HG02938 (cell line): ENCODE data around the gene KCNK2.
A peak's percentile ranks its signal among the peaks of the same experiment; 100 is the strongest.

Experiments
- ATAC-seq: cut with Tn5 transposase; IDR thresholded peaks from one replicate; pipeline ENCODE4 v1.9.1; 2021; ENCODE audit warnings: mild to moderate bottlenecking, moderate library complexity; ENCODE audit not compliant: unreplicated experiment

Gene KCNK2, protein sequence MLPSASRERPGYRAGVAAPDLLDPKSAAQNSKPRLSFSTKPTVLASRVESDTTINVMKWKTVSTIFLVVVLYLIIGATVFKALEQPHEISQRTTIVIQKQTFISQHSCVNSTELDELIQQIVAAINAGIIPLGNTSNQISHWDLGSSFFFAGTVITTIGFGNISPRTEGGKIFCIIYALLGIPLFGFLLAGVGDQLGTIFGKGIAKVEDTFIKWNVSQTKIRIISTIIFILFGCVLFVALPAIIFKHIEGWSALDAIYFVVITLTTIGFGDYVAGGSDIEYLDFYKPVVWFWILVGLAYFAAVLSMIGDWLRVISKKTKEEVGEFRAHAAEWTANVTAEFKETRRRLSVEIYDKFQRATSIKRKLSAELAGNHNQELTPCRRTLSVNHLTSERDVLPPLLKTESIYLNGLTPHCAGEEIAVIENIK

DNA sequence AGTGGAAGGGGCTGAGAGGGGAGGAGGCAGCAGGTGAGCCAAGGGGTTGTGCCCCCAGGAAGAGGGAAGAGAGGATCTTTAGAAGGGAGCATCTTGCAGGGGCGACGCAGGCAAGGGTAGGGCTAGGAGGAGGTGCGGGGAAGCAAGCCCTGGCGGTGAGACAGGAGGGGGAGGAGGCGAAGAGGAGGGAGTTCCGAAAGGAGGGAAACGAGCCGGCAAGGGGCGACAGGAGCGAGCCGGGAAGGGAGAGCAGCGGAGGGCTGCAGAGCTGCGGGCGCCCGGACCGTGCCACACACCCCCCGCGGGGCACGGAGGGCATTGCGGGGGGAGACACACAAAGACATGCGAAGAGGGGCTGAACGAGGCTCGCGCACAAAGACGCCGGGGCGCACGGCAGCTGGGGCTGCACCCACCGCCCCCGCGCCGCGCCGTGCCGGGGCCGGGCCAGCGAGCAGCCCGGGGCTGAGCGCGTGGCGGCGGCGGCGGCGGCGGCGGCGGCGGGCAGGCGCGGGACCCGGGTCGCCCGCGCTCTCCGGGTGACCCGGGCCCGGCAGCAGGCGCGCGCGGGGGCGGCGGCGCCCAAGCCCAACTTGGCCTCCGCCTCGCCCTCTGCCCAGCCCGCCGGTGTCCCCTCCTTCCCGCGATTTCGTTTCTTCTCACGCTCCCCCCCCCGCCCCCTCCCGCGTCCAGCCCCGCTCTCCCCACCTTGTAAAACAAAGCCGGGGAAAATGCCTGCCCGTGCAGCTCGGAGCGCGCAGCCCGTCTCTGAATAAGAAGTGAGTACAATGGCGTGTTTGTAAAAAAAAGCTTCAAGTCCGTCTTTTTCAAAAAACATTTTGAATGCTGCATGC is at the start of gene KCNK2:
KCNK2 (plus strand) TSS at position 206 of the 851 bp plus-strand sequence. CDS start 649 bp downstream, outside the sequence.
- ATAC-seq = no peak

DNA sequence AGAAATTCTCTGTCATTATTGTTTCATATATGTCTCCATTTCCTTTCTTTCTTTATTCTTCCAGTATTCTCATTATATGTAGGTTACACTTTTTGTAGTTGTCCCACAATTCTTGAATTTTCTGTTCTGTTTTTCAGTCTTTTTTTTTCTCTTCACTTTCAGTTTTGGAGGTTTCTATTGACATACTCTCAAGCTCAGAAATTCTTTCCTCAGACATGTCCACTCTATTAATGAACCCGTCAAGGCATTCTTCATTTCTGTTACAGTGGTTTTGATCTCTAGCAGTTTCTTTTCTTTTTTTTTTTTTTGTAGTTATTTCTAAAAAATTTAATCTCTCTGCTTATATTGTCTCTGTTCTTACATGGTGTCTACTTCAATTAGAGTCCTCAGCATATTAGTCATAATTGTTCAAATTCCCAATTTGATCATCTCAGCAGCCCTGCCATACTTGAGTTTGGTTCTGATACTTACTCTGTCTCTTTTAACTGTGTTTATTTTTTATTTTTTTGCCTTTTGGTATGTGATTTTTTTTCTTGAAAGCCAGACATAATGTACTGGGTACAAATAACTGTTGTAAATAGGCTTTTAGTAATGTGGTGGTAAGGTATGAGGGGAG is 49.5 kb upstream of the KCNK2 start:
- ATAC-seq = no peak

DNA sequence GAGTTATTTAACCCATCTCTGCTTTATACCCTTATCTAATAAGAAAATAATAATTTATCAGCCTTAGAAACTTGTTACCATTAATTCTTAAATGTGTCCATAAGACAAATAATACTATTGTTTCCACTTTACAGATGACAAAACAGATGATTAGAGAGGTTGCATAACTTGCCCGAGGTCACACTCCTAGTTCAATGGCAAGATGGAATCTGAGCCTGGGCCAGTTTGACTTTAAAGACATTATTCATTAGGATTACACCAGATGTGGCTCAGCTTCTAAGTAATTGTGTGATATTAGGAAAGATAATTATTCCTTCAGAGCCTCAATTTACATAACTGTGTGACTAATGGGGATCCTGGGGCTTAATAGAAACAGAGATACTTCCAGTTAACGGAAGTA is 42.3 kb upstream of the KCNK2 start:
- ATAC-seq = no peak

DNA sequence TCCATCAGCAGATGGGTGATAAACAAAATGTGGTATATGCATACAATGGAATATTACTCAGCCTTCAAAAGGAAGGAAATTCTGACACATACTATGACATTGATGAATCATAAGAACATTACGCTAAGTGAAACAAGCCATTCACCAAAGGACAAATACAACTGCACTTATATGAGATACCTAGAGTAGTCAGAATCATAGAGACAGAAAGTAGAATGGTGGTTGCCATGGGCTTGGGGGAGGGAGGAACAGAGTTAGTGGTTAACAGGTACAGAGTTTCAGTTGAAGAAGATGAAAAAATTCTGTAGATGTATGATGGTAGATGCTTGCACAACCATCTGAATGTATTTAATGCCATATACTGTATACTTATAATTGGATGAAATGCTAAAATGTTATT is 39.1 kb upstream of the KCNK2 start:
- no peak for ATAC-seq

DNA sequence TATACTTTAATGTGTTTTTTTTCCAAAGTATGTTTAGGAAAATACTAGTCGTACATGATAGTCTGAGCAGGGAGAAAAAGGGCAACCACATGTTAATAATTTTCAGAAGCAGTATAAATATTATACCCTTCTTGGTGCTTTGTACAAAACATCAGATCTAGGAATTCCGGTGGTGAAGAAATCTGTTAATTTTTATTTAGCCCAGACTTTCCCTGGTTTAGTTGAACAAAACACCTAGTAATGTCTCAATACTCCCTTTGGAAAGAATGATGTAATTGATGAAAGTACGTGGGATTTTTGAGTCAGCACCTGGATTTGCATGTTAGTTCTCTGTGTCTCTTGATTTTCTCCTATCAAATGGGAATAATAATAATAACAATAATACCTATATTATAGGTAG is 38.4 kb upstream of the KCNK2 start:
- no peak for ATAC-seq

DNA sequence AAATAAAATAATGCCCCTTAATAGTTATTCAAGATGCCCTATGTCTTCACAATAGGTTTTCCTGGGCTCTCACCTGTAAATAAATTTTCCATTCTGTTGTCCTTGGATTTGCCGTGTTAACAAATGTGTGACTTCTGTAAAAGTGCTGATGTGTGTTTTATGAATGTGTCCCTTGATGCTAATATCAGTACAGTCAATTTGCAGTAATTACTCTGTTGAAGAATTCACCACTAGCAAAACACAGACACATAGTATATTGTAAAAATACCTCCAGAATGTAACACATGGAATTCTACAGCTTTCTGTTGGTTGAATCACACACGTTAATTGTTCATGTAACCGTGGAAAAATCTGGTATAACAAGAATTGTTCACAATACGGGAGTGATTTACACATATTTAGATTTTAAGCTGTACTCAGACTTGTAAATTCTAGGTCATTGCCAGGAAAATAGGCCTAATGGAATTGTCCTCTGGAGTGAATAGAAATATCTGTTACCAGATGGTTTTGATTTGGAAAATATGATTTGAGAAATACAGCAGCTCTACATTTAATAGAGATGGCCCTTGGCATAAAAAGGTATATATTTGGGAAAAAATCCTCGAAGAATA is 36.7 kb upstream of the KCNK2 start:
- no peak for ATAC-seq

DNA sequence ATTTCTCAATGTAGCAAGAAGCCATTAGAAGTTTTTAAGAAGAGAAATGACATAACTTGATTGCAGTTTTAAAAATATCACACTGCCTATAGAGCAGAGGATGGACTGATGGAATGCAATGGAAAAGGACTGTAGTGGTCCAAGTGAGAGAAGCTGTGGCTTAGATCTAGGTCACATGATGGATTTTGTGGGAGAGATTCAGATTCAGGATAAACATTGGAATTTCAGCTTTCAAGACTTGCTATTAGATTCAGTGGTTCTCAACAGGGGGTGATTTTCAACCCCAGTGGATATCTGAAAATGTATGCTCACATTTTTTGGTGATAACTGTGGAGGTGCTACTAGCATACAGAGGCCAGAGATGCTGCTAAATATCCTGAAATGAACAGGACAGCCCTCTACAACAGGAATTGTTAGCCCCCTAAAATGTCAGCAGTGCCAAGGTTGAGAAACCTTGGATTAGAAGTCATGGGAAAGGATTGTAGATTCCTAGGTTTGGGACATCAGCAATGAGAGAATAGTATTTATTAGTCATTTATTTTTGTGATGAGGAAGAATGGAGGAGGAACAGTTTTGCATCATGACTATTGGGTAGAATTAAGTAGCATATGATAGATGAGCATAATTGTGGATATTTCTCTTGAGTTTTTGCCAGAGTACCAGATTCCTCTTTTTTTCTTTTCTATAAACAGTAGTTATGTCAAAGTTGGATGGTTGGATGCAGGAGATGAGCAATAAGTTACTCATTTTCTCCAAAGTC is 30.1 kb upstream of the KCNK2 start:
- ATAC-seq = no peak

DNA sequence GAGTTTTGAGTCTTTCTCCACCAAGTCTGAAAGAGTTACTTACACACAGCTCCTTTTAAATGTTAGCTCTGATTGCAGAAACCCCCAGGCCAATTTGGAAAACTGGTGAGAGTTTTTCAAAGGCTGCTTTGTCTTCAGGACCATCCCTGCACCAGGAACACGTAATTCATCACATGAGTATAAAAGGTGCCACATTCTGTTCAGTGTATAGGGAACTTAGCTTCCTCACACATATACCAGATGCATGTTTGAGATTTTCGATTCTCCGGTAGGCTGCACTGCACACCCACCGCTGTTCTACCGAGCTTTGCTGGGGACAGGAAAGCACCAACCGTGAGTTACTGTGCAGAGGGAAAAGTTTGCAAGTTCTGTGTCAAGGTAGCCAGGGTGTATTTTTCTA is 28.3 kb upstream of the KCNK2 start:
- no peak for ATAC-seq

DNA sequence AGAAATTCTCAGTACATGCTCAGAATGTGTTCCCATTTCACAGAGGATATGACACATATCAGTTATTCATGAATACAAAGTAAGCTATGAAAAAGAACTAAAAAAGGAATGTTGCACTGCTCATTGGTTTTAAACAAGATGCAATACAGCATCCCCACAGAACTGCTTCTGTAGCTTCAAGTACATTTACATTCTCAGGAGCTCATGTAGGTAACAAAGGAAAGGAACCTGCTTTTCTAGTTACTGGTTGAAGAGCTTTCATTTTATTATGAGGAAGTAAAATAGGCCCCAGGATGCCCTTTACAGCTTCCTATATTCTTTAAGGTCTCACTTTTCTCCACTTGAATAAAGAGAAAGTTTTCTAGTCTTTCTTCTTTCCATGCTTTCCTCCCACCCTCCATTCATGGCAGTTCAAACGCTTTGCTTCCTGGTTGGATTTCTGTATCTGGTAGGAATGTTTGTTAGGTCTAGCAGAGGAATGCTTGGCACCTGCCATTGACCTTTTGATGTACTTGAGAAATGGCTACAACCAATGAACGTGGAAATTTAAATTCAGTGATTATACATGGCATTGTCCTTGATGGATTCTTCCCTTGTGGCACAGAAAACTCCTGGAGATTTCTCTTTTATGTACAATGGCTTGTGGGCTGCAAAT is 27.1 kb upstream of the KCNK2 start:
- no peak for ATAC-seq

DNA sequence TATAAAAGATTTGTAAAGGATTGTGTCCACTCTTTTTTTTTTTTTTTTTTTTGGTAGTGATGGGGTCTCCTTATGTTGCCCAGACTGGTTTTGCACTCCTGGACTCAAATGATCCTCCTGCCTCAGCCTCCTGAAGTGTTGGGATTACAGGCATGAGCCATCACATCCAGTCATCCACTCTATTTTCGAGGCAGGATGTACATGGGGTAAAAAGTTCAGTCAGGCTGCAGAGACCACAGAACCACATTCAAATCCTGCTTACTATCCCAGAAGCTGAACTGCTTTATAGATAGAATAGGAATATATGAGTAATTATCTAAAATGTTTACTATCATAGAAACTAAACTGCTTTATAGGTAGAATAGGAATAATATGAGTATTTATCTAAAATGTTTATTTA is 26.0 kb upstream of the KCNK2 start:
- no peak for ATAC-seq

DNA sequence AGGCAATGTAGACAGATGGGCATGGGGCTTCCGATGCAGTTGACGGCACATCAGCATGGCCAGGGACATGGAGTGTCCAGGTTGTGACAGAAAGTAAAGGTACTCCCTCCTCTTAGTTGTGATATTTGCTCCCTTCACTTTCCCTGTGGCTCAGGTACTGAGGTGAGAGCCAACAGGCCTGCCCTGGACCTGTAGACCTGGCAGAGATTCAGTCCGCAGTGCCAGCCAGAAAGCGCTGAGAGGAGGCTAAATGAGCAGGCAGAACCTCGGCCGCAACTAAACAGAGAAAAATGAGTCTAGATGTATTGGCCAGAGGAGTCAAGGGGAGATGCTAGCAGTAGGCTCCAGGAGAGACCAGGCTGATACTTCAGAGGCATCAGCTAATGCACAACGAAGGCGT is 22.6 kb upstream of the KCNK2 start:
- no peak for ATAC-seq

DNA sequence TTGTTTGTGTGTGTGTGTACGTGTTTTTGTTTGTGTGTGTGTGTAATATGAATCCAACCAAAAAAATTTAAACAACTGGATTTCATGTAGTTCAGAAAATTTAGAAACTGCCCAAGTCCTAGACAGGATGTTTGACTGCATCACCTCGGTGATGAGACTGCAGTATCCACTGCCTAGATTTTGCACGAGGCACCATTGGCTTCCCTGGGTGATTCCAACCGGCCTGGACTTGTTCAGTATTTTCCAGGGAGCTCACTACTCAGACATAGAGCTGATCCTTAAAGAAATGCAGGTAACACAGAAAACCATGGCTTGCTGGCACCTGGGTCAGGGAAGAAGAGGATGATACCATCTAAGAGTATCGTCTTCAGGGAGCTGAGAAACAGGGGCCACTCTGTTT is 18.2 kb upstream of the KCNK2 start:
- ATAC-seq = no peak

DNA sequence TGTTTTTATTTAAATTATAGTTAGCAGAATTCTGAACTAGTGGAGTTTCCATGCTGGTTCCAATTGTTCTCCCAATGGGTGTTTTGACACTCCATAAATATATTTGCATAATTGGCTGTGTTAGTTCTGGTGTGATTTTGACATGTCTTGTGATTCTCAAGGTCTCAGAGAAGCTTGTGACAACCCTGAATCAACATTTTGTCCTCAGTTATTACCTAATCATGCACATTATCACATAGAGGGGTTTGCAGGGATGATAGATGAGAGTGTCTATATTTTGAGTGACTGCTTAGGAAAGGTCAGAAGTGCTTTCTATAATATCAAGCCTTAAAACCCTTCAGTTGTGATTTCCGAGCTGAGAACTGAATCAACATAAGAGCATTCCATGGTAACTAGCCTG is 11.5 kb upstream of the KCNK2 start:
- ATAC-seq = no peak

DNA sequence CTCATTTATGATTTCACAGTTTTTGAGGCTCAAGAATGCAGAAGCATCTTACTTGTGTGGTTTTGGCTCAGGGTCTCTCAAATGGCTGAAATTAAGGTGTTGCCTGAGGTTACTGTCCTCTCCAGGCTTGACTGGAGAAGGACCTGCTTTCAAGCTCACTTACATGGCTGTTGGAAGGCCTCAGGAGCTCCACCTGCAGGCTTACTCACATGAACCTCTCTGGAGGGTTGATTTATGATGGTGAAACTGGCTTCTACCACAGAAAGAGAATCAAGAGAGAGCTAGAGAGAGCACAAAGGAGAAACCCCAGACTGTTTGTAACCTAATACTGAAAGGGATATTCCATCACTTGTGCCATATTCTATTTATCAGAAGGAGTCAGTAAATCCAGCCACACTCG is 6.2 kb upstream of the KCNK2 start:
- peak; percentile 75 for ATAC-seq

DNA sequence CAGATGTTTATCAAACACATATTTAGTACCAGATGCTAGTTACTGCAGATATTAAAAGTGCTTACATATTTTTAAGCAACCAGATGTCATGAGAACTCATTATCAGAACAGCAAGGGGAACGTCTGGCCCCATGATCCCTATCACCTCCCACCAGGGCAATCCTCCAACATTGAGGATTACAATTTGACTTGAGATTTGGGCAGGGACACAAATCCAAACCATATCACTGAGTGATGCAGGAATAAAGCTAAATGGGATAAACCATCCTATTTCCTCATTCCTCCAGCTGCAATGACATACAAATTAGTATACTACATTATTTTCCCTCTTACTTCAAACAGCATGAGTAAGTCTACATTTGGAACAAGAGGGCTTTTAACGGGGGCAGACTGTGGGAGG is 3.1 kb upstream of the KCNK2 start:
- ATAC-seq = no peak

DNA sequence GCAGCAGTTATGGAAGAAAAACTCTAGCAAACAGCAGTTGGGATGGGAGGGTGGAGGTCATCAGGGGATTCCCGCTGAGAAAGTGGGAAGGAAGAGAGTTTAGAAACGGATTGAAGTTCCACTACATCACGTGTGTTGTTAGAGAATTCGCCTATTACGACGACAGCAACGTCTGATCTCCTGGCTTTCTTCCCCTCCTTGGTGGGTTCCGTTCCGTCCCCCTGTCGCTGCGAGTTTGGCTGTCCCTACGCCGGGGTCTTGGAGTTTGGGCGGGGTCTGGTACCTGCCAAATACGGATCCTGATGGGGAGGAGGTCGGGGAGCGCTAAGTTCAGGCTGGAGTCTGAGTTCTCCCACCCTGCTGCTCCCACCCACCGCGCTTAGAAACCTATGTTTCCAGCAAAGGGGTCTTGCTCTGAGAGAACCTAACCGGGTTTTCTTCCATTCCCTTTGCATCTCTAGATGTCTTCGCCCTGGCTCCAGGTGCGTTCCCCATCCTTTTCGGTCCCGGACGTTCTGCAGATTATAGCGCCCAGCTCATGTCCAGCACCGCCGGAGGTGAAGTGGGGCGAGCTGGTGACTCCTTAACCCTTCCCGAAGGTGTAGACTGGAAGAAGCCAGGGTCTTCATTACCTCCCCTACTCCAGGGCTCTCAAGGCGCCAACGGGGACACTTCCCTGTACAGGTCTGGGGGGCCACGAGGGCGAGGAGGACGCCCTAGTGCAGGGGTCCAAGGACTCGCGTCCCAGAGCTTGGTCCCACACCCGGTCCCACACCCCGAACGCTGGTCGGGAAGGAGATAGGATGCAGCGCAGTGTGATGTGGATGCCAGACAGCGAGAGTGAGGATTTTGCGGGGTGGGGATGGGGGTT is 641 bp upstream of the KCNK2 start:
- no peak for ATAC-seq

DNA sequence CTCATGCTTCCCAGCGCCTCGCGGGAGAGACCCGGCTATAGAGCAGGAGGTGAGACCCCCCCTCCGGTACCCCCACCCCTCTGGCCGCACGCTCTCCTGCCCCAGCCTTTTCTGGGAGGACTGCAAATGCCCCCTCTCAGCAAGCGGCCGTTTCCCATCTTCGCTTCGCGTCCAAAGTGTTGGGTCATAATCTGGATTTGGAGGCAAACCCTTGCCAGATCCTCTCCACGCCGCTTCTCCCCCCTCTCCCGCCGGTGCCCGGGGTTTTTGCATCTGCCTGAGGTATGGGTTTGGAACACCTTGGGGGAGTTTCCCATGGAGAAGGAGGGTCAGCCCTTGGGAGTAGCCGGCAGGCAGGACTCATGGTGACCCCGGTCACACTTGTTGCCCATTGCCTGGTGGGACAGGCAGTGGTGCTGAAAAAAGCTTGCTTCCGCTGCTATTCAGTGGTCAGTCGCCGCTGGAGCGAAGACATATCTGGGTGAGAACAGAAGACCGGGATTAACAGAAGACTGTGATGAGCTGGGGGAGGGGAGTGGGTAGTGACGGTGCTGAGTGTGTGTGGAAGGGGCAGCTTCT is 935 bp downstream of the KCNK2 start:
- no peak for ATAC-seq

DNA sequence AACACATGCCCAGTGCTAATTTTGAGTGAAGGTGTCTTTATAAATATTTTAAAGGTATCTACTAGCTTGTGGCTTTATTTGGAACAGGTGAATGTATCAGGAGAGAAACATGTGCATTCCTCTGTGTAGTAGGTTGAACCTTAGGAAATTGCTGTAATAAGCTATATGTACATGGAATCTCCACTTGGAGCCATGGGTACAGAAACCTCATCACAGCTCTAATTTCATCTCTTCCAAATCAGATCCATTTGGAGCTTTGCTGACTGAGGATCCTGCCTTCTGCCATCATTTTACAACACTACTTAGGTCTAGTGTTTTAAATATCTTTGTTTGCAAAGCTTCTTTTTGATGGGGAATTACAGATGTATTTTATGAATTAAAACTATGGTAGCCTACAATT is 2.1 kb downstream of the KCNK2 start:
- no peak for ATAC-seq

DNA sequence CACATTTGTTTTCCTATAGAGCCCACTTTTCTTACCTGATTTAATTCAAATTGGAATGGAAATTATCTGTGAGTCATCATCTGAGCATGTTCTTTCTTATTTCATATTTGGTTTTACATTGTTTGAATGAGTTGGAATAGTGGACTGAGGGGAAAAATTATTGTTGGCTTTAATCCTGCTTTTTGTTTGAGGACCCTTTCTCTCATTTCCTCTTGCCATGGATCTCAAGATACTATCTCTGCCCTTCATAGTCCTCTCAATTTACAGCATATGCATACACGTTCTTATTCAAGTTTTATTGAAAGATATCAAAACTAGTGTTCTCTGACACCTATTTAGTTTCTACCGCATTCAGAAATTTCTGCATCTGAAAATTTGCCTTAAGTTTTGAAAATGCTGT is 5.1 kb downstream of the KCNK2 start:
- no peak for ATAC-seq
